HEK293 (cell line): ENCODE results near the gene PSMD6.

Source experiments
- CTCF ChIP-seq: fragments of 450-650 bp; formaldehyde crosslinking; IDR thresholded peaks from 2 replicates; pipeline ENCODE4 v1.5.1; 2016; ENCODE audit warnings: missing biosample characterization, missing genetic modification characterization
- ZNF549 ChIP-seq: fragments of 450-650 bp; IDR thresholded peaks from 2 replicates; pipeline ENCODE4 v1.5.1; 2018; ENCODE audit warnings: missing biosample characterization, missing genetic modification characterization, mild to moderate bottlenecking, inconsistent platforms, moderate library complexity
- TF ChIP-seq, protein P1 (sequence below): fragments of 450-650 bp; formaldehyde crosslinking; IDR thresholded peaks from 2 replicates; pipeline ENCODE4 v1.5.1; 2017; ENCODE audit warnings: missing biosample characterization, missing genetic modification characterization

- TF ChIP-seq ZNF549 (tag by site-specific recombination) = no peak
- no peak for TF ChIP-seq CTCF (tag by site-specific recombination)
- TF ChIP-seq, protein P1, sequence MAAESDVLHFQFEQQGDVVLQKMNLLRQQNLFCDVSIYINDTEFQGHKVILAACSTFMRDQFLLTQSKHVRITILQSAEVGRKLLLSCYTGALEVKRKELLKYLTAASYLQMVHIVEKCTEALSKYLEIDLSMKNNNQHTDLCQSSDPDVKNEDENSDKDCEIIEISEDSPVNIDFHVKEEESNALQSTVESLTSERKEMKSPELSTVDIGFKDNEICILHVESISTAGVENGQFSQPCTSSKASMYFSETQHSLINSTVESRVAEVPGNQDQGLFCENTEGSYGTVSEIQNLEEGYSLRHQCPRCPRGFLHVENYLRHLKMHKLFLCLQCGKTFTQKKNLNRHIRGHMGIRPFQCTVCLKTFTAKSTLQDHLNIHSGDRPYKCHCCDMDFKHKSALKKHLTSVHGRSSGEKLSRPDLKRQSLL = no peak
Observed at GRCh38 chr3:63970631-63971475, 52.4 kb downstream of the PSMD6 start.
